Measurements from ENCODE around the gene FAM156A. TPM values are rescaled to one million over a fixed set of nuclear protein-coding genes. Genes with fewer than 3 reads are reported as not detected.

The FAM156A gene
- polyA plus RNA-seq, 1 of the 3 experiments (the other 2 are of a cell fraction), result 47.2 TPM

DNA sequence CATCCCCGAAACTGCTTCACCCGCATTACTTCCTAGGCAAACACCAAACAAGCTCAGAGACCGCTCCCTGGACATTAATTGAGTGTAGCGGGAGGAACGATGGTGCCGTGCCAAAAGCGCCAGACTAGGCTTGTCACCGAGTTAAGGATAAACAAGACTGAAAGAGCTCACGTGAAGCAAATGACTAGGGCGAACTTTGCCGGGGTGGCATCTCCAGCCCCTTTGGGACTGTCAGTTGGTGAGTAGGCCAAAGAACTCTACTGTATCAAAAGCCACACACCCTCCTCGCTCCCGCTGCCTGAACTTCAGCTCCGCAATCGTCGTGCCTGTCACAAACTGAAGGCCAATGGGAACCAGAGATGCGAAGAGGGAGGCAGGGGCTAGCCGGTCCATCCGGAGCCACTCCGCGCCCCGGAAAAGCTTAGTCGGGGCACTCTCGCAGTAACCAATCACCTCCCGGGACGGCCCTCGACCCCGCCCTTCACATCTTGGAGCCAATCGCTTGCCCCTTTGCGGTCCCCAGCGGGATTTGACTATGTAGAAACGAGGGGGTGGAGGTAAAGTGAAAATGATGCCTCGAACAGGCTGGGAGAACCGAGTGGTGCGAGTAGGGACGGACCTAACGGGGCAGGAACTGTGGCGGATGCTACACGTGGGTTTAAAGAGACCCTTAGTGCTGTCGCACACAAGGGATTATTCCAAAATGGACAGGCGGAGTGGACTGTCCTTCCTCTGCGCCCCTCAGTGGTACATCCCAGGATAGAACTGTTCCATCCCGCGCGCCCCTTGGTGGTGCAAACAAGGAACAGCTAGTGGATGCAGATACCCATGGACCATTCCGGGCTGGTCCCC, 37.0 kb upstream of the FAM156A start (continued):
- TF ChIP-seq NRF1 (IDR thresholded peaks at IDR 0.05; ENCODE audit: low read depth, low read length), result no peak
- TF ChIP-seq, protein P1, sequence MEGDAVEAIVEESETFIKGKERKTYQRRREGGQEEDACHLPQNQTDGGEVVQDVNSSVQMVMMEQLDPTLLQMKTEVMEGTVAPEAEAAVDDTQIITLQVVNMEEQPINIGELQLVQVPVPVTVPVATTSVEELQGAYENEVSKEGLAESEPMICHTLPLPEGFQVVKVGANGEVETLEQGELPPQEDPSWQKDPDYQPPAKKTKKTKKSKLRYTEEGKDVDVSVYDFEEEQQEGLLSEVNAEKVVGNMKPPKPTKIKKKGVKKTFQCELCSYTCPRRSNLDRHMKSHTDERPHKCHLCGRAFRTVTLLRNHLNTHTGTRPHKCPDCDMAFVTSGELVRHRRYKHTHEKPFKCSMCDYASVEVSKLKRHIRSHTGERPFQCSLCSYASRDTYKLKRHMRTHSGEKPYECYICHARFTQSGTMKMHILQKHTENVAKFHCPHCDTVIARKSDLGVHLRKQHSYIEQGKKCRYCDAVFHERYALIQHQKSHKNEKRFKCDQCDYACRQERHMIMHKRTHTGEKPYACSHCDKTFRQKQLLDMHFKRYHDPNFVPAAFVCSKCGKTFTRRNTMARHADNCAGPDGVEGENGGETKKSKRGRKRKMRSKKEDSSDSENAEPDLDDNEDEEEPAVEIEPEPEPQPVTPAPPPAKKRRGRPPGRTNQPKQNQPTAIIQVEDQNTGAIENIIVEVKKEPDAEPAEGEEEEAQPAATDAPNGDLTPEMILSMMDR (IDR thresholded peaks at IDR 0.05), result peak; percentile 67
- TF ChIP-seq RAD21 (IDR thresholded peaks at IDR 0.05; ENCODE audit: low read length), result peak; percentile 39
- no peak for TF ChIP-seq ZBTB33 (IDR thresholded peaks at IDR 0.05; ENCODE audit: borderline replicate concordance, low read depth)
- peak; percentile 82 for TF ChIP-seq CHD2 (IDR thresholded peaks at IDR 0.05; ENCODE audit: low read length, partially characterized antibody)
- no peak for TF ChIP-seq FOXJ3 (CRISPR knock-in tag; IDR thresholded peaks at IDR 0.05)
- TF ChIP-seq MXI1 (IDR thresholded peaks at IDR 0.05; ENCODE audit: low read depth, low read length), result peak; percentile 71

DNA sequence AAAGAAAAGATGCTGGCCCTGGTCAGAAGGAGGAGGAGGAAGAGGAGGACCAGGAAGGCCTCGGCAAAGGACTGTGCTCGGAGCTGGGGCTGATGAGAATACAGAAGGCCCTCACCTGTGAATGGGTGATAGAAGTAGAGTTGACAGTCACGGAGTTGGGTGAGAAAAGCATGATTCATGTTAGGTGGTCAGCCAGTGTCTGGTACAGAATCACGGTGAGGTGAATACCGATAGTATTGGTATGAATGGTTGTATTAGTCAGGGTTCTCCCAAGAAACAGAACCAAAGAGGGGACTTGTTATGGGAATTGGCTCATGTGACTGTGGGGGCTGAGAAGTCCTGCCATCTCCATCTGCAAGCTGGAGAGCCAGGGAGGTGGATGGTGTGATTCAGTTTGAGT, 32.5 kb upstream of the FAM156A start:
- Histone ChIP-seq H3K4me3 (ENCODE audit: low read depth in 2 of 2, low read length in 1 of 2) (no peak overlapping the region), H3K27me3 (ENCODE audit: insufficient read depth) (no peaks in the 10 kb centered on the region), H4K20me1 (ENCODE audit: insufficient read depth) (no peaks in the 10 kb centered on the region), H3F3A (replicated peaks; ENCODE audit: insufficient read depth) (no peaks in the 10 kb centered on the region), H3K9ac (no peak overlapping the region), H3K9me3 (no peaks in the 10 kb centered on the region), H3K27ac (ENCODE audit: low read depth in 2 of 2, low read length in 1 of 2) (no peak overlapping the region), H2AFZ (ENCODE audit: low read depth) (no peak overlapping the region), H3K4me2 (no peak overlapping the region), H3K79me2 (ENCODE audit: insufficient read depth) (peaks cover 39% of the 10 kb centered on the region), H3K36me3 (replicated peaks in 1 of 2; ENCODE audit: control insufficient read depth in 1 of 2, insufficient read depth in 2 of 2, low read length in 1 of 2) (no peaks in the 10 kb centered on the region), H3K4me1 (ENCODE audit: control insufficient read depth in 1 of 2, insufficient read depth in 2 of 2, low read depth in 1 of 2, low read length in 1 of 2) (peaks cover 0 to under 1% of the 10 kb centered on the region in 2 experiments; a peak in 1 of 4 replicates), H3K9me2 (no peaks in the 10 kb centered on the region)
- 65% methylated on average over 5 of the region's 5 CpGs for WGBS (ENCODE audit: low lambda C conversion rate)
- no peak for DNase-seq
- POLR2A ChIA-PET, result no interaction called here
- CTCF ChIA-PET, result interaction anchor here (1.8 to 2.8 kb wide), 2 partner anchors 10 to 12 kb away, joined by 5 to 24 read pairs; no protein-coding TSS in a partner anchor
- TF ChIP-seq TAF1 (IDR thresholded peaks at IDR 0.05; ENCODE audit: borderline replicate concordance, low read depth, low read length) (no peak), PBX3 (IDR thresholded peaks at IDR 0.05) (no peak), IRF3 (IDR thresholded peaks at IDR 0.05; ENCODE audit: low read depth, low read length) (no peak), JUND (IDR thresholded peaks at IDR 0.05) (no peak), TEAD4 (IDR thresholded peaks at IDR 0.05; ENCODE audit: borderline replicate concordance, insufficient read depth) (no peak), RFX5 (IDR thresholded peaks at IDR 0.05; ENCODE audit: low read length) (no peak), FOSL2 (IDR thresholded peaks at IDR 0.05; ENCODE audit: borderline replicate concordance, low read depth) (no peak), ZBTB33 (IDR thresholded peaks at IDR 0.05; ENCODE audit: borderline replicate concordance, low read depth) (no peak), RAD21 (IDR thresholded peaks at IDR 0.05; ENCODE audit: low read length) (no peak), MEF2A (IDR thresholded peaks at IDR 0.05; ENCODE audit: borderline replicate concordance, low read depth) (no peak)
- TF ChIP-seq, protein P2, sequence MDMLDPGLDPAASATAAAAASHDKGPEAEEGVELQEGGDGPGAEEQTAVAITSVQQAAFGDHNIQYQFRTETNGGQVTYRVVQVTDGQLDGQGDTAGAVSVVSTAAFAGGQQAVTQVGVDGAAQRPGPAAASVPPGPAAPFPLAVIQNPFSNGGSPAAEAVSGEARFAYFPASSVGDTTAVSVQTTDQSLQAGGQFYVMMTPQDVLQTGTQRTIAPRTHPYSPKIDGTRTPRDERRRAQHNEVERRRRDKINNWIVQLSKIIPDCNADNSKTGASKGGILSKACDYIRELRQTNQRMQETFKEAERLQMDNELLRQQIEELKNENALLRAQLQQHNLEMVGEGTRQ (IDR thresholded peaks at IDR 0.05; ENCODE audit: borderline replicate concordance, low read depth, low read length), result no peak
- TF ChIP-seq, protein P3, sequence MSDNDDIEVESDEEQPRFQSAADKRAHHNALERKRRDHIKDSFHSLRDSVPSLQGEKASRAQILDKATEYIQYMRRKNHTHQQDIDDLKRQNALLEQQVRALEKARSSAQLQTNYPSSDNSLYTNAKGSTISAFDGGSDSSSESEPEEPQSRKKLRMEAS (IDR thresholded peaks at IDR 0.05; ENCODE audit: low read depth), result no peak

Measured in SK-N-SH (cell line).